Activated CD4-positive, alpha-beta T cell treated with anti-CD3 and anti-CD28 coated beads for 24 hours (primary cell): Measurements from ENCODE around the gene TBC1D16.

ENCODE experiments used
- DNase-seq, 2 donors: peaks; one replicate each; pipeline ENCODE4 v3.0.0-alpha.2; 2020; ENCODE audit warnings: low read depth in 2 of 2

The TBC1D16 gene

DNA sequence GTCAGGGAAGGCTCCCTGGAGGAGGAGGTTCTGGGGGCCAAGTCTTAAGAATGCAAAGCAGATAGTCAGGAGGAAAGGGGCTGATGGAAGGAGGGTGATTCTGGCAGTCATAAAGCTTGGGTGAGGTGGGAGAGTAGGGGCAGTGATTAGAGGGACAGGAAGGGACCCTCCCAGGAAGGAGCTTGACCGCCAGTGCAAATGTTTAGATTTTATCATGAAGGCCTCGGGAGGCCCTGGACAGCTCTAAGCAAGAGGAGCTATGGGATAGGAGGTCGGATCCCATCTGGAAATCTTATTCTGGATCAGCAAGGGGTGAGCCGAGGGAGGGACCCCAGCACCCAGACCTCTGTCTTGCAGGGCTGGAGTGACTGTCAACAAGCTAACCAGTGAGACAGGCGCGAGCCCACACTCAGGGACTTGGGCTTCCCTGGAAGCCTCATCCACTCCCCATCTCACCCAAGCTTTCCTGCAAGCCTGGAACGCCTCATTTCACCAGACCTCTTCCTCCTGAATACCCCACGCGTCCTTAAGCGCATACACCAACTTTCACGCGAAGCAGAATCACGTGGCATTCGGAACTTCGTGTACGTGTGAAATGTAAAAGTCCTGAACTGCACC, 144.4 kb downstream of the TBC1D16 start:
- no peak for DNase-seq

DNA sequence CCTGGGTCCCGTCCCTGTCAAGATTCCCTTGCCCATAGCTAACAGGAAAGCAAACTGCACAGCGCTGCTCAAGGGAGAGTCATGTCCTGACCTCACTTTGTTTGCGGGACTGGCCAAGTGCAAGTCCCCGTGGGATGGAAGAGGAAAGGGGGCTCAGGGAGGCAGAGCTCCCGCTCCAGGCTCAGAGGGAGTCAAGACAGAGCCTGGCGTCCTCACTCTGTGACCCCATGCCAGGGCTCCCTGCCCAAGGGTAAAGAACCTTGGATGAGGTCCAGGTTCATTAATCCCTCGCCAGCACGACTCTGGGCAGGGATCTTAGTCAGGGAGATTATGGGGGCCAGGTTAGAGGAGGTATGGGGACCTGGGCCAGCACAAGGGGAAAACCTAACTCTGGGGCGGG, 145.0 kb downstream of the TBC1D16 start:
- DNase-seq = no peak

DNA sequence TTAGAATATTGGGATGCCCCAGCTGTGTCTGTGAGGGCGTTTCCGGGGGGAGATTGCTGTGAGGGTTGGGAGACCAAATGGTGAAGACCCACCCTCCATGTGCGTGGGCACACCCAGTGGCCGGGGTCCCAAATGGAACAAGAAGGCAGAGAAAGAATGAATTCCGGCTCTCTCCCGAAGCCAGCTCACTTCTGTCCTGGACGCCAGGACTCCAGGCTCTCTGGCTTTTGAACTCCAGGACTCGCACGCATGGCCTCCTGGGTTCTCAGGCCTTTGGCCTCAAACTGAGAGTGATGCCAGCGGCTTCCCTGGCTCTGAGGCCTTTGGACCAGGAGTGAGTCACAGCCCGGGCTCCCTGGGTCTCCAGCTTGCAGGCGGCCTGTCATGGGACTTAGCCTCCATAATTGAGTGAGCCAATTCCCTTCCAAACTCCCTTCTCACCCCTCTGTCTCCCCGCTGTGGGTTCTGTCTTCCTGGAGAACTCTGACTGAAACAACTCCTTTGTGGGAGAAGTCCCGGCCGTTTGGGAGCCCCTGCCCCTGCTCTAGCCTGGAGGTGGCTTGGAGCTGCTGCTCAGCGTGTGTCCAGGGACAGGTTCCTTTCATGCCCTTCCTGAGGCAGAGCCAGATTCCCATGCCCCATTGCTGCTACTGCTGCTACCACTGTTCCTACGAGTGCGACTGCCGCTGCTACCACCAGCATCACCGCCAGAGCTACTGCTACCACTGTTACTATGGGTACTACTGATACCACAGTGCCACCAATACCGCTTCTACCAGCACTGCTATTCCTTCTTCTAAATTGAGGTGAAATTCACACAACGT, 146.6 kb downstream of the TBC1D16 start:
- no peak for DNase-seq

DNA sequence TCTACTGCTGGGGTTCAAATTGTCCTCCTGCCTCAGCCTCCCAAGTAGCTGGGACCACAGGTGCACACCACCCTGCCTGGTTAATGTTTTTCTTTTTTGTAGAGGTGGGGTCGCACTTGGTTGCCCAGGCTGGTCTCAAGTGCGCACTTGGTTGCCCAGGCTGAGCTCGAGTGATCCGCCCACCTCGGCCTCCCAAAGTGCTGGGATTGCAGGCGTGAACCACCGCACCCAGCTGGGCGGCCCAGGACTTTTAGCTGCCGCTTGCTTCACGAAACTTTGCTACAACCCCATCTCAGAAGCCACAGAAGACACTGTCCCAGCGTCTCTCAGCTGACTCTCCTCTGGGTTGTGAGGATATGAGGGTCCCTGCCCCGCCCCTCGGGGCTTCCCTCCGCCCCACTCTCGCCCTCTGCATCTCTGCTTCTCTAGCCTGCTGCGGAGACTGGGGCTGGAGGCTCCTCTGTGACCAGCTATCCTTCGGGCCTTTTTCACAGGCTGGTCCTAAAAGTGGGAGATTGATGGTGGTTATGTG, 147.6 kb downstream of the TBC1D16 start:
- DNase-seq = no peak

DNA sequence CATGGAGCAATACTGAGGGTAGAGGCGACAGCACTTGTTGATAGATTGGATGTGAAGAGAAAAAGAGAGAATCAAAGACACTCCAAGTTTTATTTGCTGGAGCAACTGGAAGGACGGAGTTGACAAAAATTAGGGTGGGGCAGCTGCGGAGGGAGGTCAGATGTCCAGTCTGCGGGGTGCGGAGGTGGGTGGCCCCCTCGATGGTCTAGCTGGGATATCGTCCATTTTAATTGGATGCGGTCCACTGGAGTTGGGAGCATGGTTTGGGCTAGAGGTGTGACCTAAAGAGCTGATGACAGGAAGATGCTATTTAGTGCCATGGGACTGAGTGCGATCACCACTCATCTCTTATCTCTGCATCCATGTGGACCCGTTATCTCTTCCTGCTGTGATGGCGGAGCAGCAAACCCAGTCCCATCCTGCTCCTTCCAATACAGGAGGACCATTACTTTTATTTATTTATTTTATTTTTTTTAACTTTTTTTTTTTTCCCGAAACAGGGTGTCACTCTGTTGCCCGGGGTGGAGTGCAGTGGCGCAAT, 148.2 kb downstream of the TBC1D16 start:
- DNase-seq = no peak

DNA sequence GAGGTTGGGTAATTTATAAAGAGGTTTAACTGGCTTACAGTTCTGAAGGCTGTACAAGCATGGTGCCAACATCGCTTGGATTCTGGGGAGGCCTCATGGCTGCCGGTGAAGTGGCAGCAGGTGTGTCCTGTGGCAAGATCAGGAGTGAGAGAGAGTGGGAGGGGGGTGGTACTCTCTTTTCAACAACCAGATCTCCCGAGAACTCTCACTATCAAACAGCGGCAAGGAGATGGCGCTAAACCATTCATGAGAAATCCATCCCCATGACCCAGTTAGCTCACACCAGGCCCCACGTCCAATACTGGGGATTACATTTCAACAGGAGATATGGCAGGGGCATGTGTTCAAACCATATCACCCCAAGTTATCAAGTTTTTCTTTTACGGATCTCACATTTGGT, 152.5 kb downstream of the TBC1D16 start:
- no peak for DNase-seq
